Fibroblast of lung (primary cell): Measurements from ENCODE around the gene OSBPL7. TPM values are rescaled to one million over a fixed set of nuclear protein-coding genes. Genes with fewer than 3 reads are reported as not detected.

Experiments used
- DNase-seq, 2 donors: peaks; one replicate each; pipeline versions ENCODE4 v3.0.0 to v3.0.0-alpha.2; 2010; ENCODE audit warnings: low read depth in 2 of 2
- H2AFZ ChIP-seq: 2 replicates; pipeline ENCODE4 v1.5.1; 2012; ENCODE audit warnings: low read length, control low read depth, inconsistent platforms
- H3K27ac ChIP-seq: 2 replicates; pipeline ENCODE4 v1.5.1; 2011; ENCODE audit warnings: low read length, control low read depth; ENCODE audit not compliant: insufficient read depth
- H3K27me3 ChIP-seq: 2 replicates; pipeline ENCODE4 v1.5.1; 2011; ENCODE audit warnings: mild to moderate bottlenecking, low read length; ENCODE audit not compliant: control insufficient read depth, insufficient read depth
- H3K36me3 ChIP-seq: 2 replicates; pipeline ENCODE4 v1.5.1; 2011; ENCODE audit warnings: low read length; ENCODE audit not compliant: control insufficient read depth, insufficient read depth
- H3K4me1 ChIP-seq: 2 replicates; pipeline ENCODE4 v1.5.1; 2011; ENCODE audit warnings: low read length; ENCODE audit not compliant: control insufficient read depth, insufficient read depth; ENCODE audit errors: extremely low read depth
- H3K4me2 ChIP-seq: 2 replicates; pipeline ENCODE4 v1.5.1; 2011; ENCODE audit warnings: low read length, control low read depth; ENCODE audit not compliant: insufficient read depth; ENCODE audit errors: extremely low read depth
- H3K4me3 ChIP-seq, 4 experiments: fragments of 200-600 bp in 1 of 4; sonication (generic) in 1 of 4; replicated peaks in 1 of 4; 2 replicates each; pipeline ENCODE4 v1.5.1; 2011 to 2016; ENCODE audit warnings: low read length in 4 of 4, low read depth in 3 of 4, mild to moderate bottlenecking in 3 of 4, control low read depth in 2 of 4, inconsistent platforms in 1 of 4, mixed read lengths in 1 of 4; ENCODE audit not compliant: insufficient read depth in 1 of 4; ENCODE audit errors: control extremely low read depth in 1 of 4
- H3K79me2 ChIP-seq: 2 replicates; pipeline ENCODE4 v1.5.1; 2012; ENCODE audit warnings: mild to moderate bottlenecking, low read length, inconsistent platforms; ENCODE audit not compliant: control insufficient read depth, insufficient read depth
- H3K9ac ChIP-seq: 2 replicates; pipeline ENCODE4 v1.5.1; 2011; ENCODE audit warnings: mild to moderate bottlenecking, low read length, control low read depth; ENCODE audit not compliant: insufficient read depth
- H3K9me3 ChIP-seq: 2 replicates; pipeline ENCODE4 v1.5.1; 2012; ENCODE audit warnings: low read depth, low read length; ENCODE audit not compliant: control insufficient read depth, insufficient read depth
- H4K20me1 ChIP-seq: 2 replicates; pipeline ENCODE4 v1.5.1; 2011; ENCODE audit warnings: low read length; ENCODE audit not compliant: control insufficient read depth, insufficient read depth; ENCODE audit errors: extremely low read depth
- CTCF ChIP-seq, 2 donors: IDR thresholded peaks in 1 of 2; conservative IDR thresholded peaks in 1 of 2; 1 replicate in 1 of 2; 2 replicates in 1 of 2; pipeline ENCODE4 v1.5.1; 2011 to 2012; ENCODE audit warnings: low read length in 2 of 2, control low read depth in 1 of 2, inconsistent platforms in 1 of 2, low read depth in 1 of 2, mild to moderate bottlenecking in 1 of 2
- EZH2 ChIP-seq: IDR thresholded peaks from 2 replicates; pipeline ENCODE4 v1.5.1; 2012; ENCODE audit warnings: low read length, control low read depth, mild to moderate bottlenecking; ENCODE audit errors: missing control alignments
- polyA plus RNA-seq, 2 donors: library from polyadenylated mRNA; depleted of rRNA in 1 of 2; stranded (reverse) in 1 of 2; unstranded in 1 of 2; fragments of >200 nt; gene quantifications; 2 replicates each; pipeline ENCODE4 v1.2.1, GENCODE V29; 2011 to 2012; ENCODE audit warnings: missing spikeins in 1 of 2
- total RNA-seq: library from RNA; depleted of rRNA; stranded (reverse); fragments of >200 nt; gene quantifications from 2 replicates; pipeline ENCODE4 v1.2.1, GENCODE V29; 2014

The OSBPL7 gene
- total and polyA plus RNA-seq, 2 donors (not counting 1 experiment from before 2014, with no cell fraction given): 2.1 to 7.1 TPM

- no peaks in the 10 kb centered on the region for H3K9me3 ChIP-seq
- peak overlapping the region; percentile 61 for H3K27ac ChIP-seq
- peaks cover 7% of the 10 kb centered on the region for H3K4me1 ChIP-seq
- peak overlapping the region; percentile 97 for H2AFZ ChIP-seq
- no peaks in the 10 kb centered on the region for H4K20me1 ChIP-seq
- no peaks in the 10 kb centered on the region for H3K36me3 ChIP-seq
- H3K4me2 ChIP-seq: peak overlapping the region; percentile 96
- peak overlapping the region; percentile 79 to 92 (median 90) for H3K4me3 ChIP-seq
- peaks cover 9% of the 10 kb centered on the region for H3K27me3 ChIP-seq
- H3K79me2 ChIP-seq: no peaks in the 10 kb centered on the region
- H3K9ac ChIP-seq: peak overlapping the region; percentile 67
- DNase-seq: no peak
- TF ChIP-seq CTCF (conservative IDR thresholded peaks at IDR 0.05 in 1 of 2, IDR thresholded peaks at IDR 0.05 in 1 of 2; ENCODE audit: low read depth in 1 of 2, low read length in 2 of 2): no peak
- TF ChIP-seq EZH2: no peak
These were observed 18.6 kb upstream of the OSBPL7 start for GRCh38 chr17:47840001-47840741.

GRCh38 chr17:47839071-47839470 lies 17.5 kb upstream of the OSBPL7 start:
- no peaks in the 10 kb centered on the region for H3K27me3 ChIP-seq
- TF ChIP-seq CTCF (conservative IDR thresholded peaks at IDR 0.05 in 1 of 2, IDR thresholded peaks at IDR 0.05 in 1 of 2; ENCODE audit: low read depth in 1 of 2, low read length in 2 of 2) (no peak), EZH2 (no peak)
- no peak for DNase-seq
- H2AFZ ChIP-seq: no peak overlapping the region
- H3K79me2 ChIP-seq: no peaks in the 10 kb centered on the region
- no peak overlapping the region for H3K4me2 ChIP-seq
- no peak overlapping the region for H3K9ac ChIP-seq
- H3K4me1 ChIP-seq: peaks cover 7% of the 10 kb centered on the region
- no peak overlapping the region for H3K27ac ChIP-seq
- no peaks in the 10 kb centered on the region for H3K36me3 ChIP-seq
- H3K9me3 ChIP-seq: no peaks in the 10 kb centered on the region
- H3K4me3 ChIP-seq: no peak overlapping the region
- no peaks in the 10 kb centered on the region for H4K20me1 ChIP-seq

- Histone ChIP-seq H3K36me3 (no peaks in the 10 kb centered on the region), H3K4me3 (no peak overlapping the region), H3K79me2 (no peaks in the 10 kb centered on the region), H3K9me3 (no peaks in the 10 kb centered on the region), H3K27ac (no peak overlapping the region), H4K20me1 (no peaks in the 10 kb centered on the region), H3K27me3 (no peaks in the 10 kb centered on the region), H3K4me1 (peaks cover 7% of the 10 kb centered on the region), H3K9ac (no peak overlapping the region), H3K4me2 (no peak overlapping the region), H2AFZ (no peak overlapping the region)
- TF ChIP-seq EZH2 (no peak), CTCF (conservative IDR thresholded peaks at IDR 0.05 in 1 of 2, IDR thresholded peaks at IDR 0.05 in 1 of 2; ENCODE audit: low read depth in 1 of 2, low read length in 2 of 2) (no peak)
- DNase-seq: no peak
These were observed 17.0 kb upstream of the OSBPL7 start for GRCh38 chr17:47838636-47839035.
